Measurements from ENCODE around the gene CEP70.

CEP70 gene

DNA sequence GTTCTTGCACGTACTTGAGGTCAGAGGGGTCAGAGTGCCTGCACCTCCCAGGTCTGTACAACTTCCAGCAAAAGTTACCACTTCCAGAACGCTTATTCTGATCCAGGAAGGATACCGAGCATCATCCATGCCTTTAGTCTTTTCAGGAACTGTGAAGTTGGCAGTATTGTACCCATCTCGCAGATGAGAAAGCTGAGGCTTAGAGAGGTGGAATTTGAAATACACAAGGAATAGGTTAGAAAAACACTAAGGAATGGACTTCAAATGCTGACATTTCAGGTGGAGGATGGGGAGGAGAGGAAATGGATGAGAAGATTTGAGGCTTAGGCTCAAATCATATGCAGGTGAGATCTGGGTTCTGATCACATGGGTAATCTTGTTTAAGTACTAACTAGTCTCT is 148.4 kb downstream of the CEP70 start:
- no peak for DNase-seq

DNA sequence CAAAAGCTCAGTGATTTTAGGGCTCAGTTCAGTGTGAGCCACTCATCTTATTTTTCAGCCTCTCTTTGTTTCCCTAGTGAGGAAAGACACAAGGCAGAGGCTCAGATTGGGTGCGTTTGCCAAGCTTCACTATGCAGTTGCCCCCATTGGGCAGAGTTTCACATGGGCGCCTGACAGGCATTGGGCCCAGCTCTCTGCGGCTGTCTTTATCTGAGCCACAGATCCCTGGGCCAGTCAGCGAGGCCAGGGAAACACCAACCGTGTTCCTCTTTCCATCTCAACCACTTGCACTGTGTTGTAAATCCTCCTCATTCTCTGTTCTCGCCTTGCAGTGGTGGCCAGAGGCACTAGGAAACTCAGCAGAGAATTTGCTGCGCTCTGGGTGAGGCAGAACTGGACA is 148.8 kb downstream of the CEP70 start:
- DNase-seq, result no peak
